Neuronal stem cell (in vitro differentiated cells): ENCODE results near the gene CACHD1.

ENCODE experiments used
- DNase-seq: peaks from one replicate; pipeline ENCODE4 v3.0.0-alpha.2; 2013; ENCODE audit warnings: low spot score
- H2AFZ ChIP-seq: one replicate; pipeline ENCODE4 v1.6.1; 2013; ENCODE audit warnings: mild to moderate bottlenecking, low read length, inconsistent platforms
- H2AK5ac ChIP-seq: 2 replicates; pipeline ENCODE4 v1.6.1; 2013; ENCODE audit warnings: low read depth, mild to moderate bottlenecking, inconsistent platforms, low read length, moderate library complexity, mixed read lengths
- H2BK120ac ChIP-seq: 2 replicates; pipeline ENCODE4 v1.6.1; 2013; ENCODE audit warnings: low read depth, mild to moderate bottlenecking, inconsistent platforms, low read length, moderate library complexity, mixed read lengths
- H2BK12ac ChIP-seq: one replicate; pipeline ENCODE4 v1.6.1; 2013; ENCODE audit warnings: low read length, inconsistent platforms
- H2BK15ac ChIP-seq: 2 replicates; pipeline ENCODE4 v1.6.1; 2013; ENCODE audit warnings: mild to moderate bottlenecking, low read length, inconsistent platforms, mixed read lengths
- H2BK5ac ChIP-seq: one replicate; pipeline ENCODE4 v1.6.1; 2013; ENCODE audit warnings: inconsistent platforms, mild to moderate bottlenecking, low read length, moderate library complexity
- H3K14ac ChIP-seq: one replicate; pipeline ENCODE4 v1.6.1; 2013; ENCODE audit warnings: low read length, inconsistent platforms
- H3K18ac ChIP-seq: 2 replicates; pipeline ENCODE4 v1.6.1; 2013; ENCODE audit warnings: low read length, inconsistent platforms
- H3K23ac ChIP-seq: 2 replicates; pipeline ENCODE4 v1.6.1; 2013; ENCODE audit warnings: low read depth, mild to moderate bottlenecking, mixed read lengths, low read length, inconsistent platforms; ENCODE audit not compliant: poor library complexity
- H3K27ac ChIP-seq: replicated peaks from 3 replicates; pipeline ENCODE4 v1.5.1; 2013; ENCODE audit warnings: low read length, inconsistent platforms
- H3K27me3 ChIP-seq, 3 experiments: 2 replicates each; pipeline ENCODE4 v1.6.1; 2013; ENCODE audit warnings: low read length in 3 of 3, mild to moderate bottlenecking in 2 of 3, inconsistent platforms in 1 of 3, low read depth in 1 of 3, mixed read lengths in 1 of 3, moderate library complexity in 1 of 3; ENCODE audit not compliant: control insufficient read depth in 3 of 3, insufficient read depth in 3 of 3
- H3K36me3 ChIP-seq, 2 donors: replicated peaks in 1 of 2; 2 replicates each; pipeline ENCODE4 v1.6.1; 2013; ENCODE audit warnings: low read length in 2 of 2; ENCODE audit not compliant: control insufficient read depth in 2 of 2, insufficient read depth in 2 of 2
- H3K4ac ChIP-seq: 2 replicates; pipeline ENCODE4 v1.6.1; 2013; ENCODE audit warnings: inconsistent platforms, mild to moderate bottlenecking, low read length, moderate library complexity
- H3K4me1 ChIP-seq, 2 donors: 1 replicate in 1 of 2; 2 replicates in 1 of 2; pipeline ENCODE4 v1.6.1; 2013; ENCODE audit warnings: low read length in 2 of 2, low read depth in 1 of 2; ENCODE audit not compliant: control insufficient read depth in 2 of 2, insufficient read depth in 1 of 2
- H3K4me2 ChIP-seq: one replicate; pipeline ENCODE4 v1.6.1; 2013; ENCODE audit warnings: mild to moderate bottlenecking, low read length, inconsistent platforms; ENCODE audit not compliant: insufficient read depth, poor library complexity, severe bottlenecking
- H3K4me3 ChIP-seq, 2 donors: 2 replicates each; pipeline ENCODE4 v1.5.1; 2013; ENCODE audit warnings: low read length in 2 of 2, mild to moderate bottlenecking in 2 of 2, inconsistent platforms in 1 of 2, moderate library complexity in 1 of 2
- H3K79me1 ChIP-seq: one replicate; pipeline ENCODE4 v1.6.1; 2013; ENCODE audit warnings: low read depth, mild to moderate bottlenecking, inconsistent platforms, low read length, moderate library complexity
- H3K9ac ChIP-seq: one replicate; pipeline ENCODE4 v1.6.1; 2013; ENCODE audit warnings: mild to moderate bottlenecking, low read depth, low read length, inconsistent platforms; ENCODE audit not compliant: poor library complexity
- H3K9me3 ChIP-seq, 2 donors: replicated peaks in 1 of 2; 2 replicates each; pipeline versions ENCODE3 to v1.6.1; 2013; ENCODE audit warnings: low read length in 2 of 2, mild to moderate bottlenecking in 2 of 2, inconsistent platforms in 1 of 2, low read depth in 1 of 2, mixed read lengths in 1 of 2, moderate library complexity in 1 of 2; ENCODE audit not compliant: control insufficient read depth in 2 of 2, insufficient read depth in 1 of 2
- H4K8ac ChIP-seq: one replicate; pipeline ENCODE4 v1.6.1; 2013; ENCODE audit warnings: low read depth, mild to moderate bottlenecking, inconsistent platforms, low read length, moderate library complexity
- H4K91ac ChIP-seq: one replicate; pipeline ENCODE4 v1.6.1; 2013; ENCODE audit warnings: low read length, low read depth, mild to moderate bottlenecking, inconsistent platforms; ENCODE audit not compliant: poor library complexity
- WGBS, 2 donors: extraction: QIAGEN DNeasy Blood & Tissue Kit; methylation state at CpG; one replicate each; pipeline ENCODE4 v1.1.7; 2013; ENCODE audit warnings: missing lambda C conversion rate in 2 of 2, mixed read lengths in 1 of 2; ENCODE audit not compliant: insufficient read length in 2 of 2, insufficient replicate concordance in 1 of 2; ENCODE audit errors: extremely low coverage in 2 of 2; 5-methylcytosine and 5-hydroxymethylcytosine counted together

The CACHD1 gene

GRCh38 chr1:64538389-64538788 lies 68.5 kb downstream of the CACHD1 start:
- no peak overlapping the region for H2BK15ac ChIP-seq

GRCh38 chr1:64539289-64539688 lies 69.4 kb downstream of the CACHD1 start:
- no peaks in the 10 kb centered on the region for H3K27me3 ChIP-seq
- H2AFZ ChIP-seq, result no peak overlapping the region
- H2BK5ac ChIP-seq, result no peak overlapping the region
- no peak overlapping the region for H3K14ac ChIP-seq
- H3K36me3 ChIP-seq, result no peaks in the 10 kb centered on the region
- no peak overlapping the region for H3K4me2 ChIP-seq
- DNase-seq, result no peak
- H3K18ac ChIP-seq, result no peak overlapping the region
- H2BK15ac ChIP-seq, result no peak overlapping the region
- no peaks in the 10 kb centered on the region for H3K79me1 ChIP-seq
- H2BK12ac ChIP-seq, result no peak overlapping the region
- peaks cover 8 to 56% of the 10 kb centered on the region in 2 donors for H3K4me1 ChIP-seq
- H2BK120ac ChIP-seq, result no peak overlapping the region
- peaks cover 3% of the 10 kb centered on the region in 2 donors for H3K9me3 ChIP-seq
- H4K91ac ChIP-seq, result no peak overlapping the region
- no peak overlapping the region for H2AK5ac ChIP-seq
- no peak overlapping the region for H3K4ac ChIP-seq
- H3K23ac ChIP-seq, result no peak overlapping the region
- H3K4me3 ChIP-seq, result no peak overlapping the region
- H4K8ac ChIP-seq, result no peak overlapping the region
- H3K9ac ChIP-seq, result no peak overlapping the region
- H3K27ac ChIP-seq, result no peak overlapping the region
- 100% methylated on average over 1 of the region's 3 CpGs; no CpG with 5 or more reads in 1 of the 2 donors for WGBS, 2 donors

More at GRCh38 chr1:64538389-64538788, 68.5 kb downstream of the CACHD1 start:
- no peak overlapping the region for H3K9ac ChIP-seq
- H3K4ac ChIP-seq, result no peak overlapping the region
- H2BK120ac ChIP-seq, result no peak overlapping the region
- H2AK5ac ChIP-seq, result no peak overlapping the region
- H3K79me1 ChIP-seq, result no peaks in the 10 kb centered on the region
- H4K91ac ChIP-seq, result no peak overlapping the region
- H3K4me3 ChIP-seq, result no peak overlapping the region
- no peak overlapping the region for H2AFZ ChIP-seq
- peaks cover 3 to 4% of the 10 kb centered on the region in 2 donors for H3K9me3 ChIP-seq
- no peak overlapping the region for H3K27ac ChIP-seq
- H3K4me2 ChIP-seq, result no peak overlapping the region
- H2BK5ac ChIP-seq, result no peak overlapping the region
- H3K27me3 ChIP-seq, result no peaks in the 10 kb centered on the region
- H4K8ac ChIP-seq, result no peak overlapping the region
- no peak overlapping the region for H2BK12ac ChIP-seq
- no CpG with 5 or more reads among the region's 3 CpGs for WGBS, 2 donors
- H3K36me3 ChIP-seq, result no peaks in the 10 kb centered on the region
- no peak overlapping the region for H3K23ac ChIP-seq
- DNase-seq, result no peak
- no peak overlapping the region for H3K18ac ChIP-seq
- no peak overlapping the region for H3K14ac ChIP-seq
- peaks cover 8 to 51% of the 10 kb centered on the region in 2 donors for H3K4me1 ChIP-seq

GRCh38 chr1:64539781-64540218 lies 69.9 kb downstream of the CACHD1 start:
- H3K4me1 ChIP-seq, result peaks cover 8 to 61% of the 10 kb centered on the region in 2 donors

GRCh38 chr1:64540265-64540791 lies 70.4 kb downstream of the CACHD1 start:
- DNase-seq, result no peak
- Histone ChIP-seq H3K4me1 (peaks cover 8 to 67% of the 10 kb centered on the region in 2 donors), H3K4me3 (no peak overlapping the region)

More at GRCh38 chr1:64539781-64540218, 69.9 kb downstream of the CACHD1 start:
- Histone ChIP-seq H2BK12ac (no peak overlapping the region), H2BK120ac (no peak overlapping the region), H3K23ac (no peak overlapping the region), H2AK5ac (no peak overlapping the region), H3K79me1 (no peaks in the 10 kb centered on the region), H3K27me3 (no peaks in the 10 kb centered on the region), H4K8ac (no peak overlapping the region), H3K18ac (no peak overlapping the region), H2AFZ (no peak overlapping the region), H4K91ac (no peak overlapping the region), H3K9me3 (no peaks in the 10 kb centered on the region), H3K9ac (no peak overlapping the region), H3K4me2 (no peak overlapping the region), H3K36me3 (no peaks in the 10 kb centered on the region), H3K27ac (no peak overlapping the region), H2BK15ac (no peak overlapping the region), H2BK5ac (no peak overlapping the region), H3K14ac (no peak overlapping the region), H3K4me3 (no peak overlapping the region), H3K4ac (no peak overlapping the region)
- no peak for DNase-seq
- WGBS, 2 donors, result no CpG with 5 or more reads among the region's 2 CpGs

More at GRCh38 chr1:64540265-64540791, 70.4 kb downstream of the CACHD1 start:
- Histone ChIP-seq H3K23ac (no peak overlapping the region), H2BK5ac (no peak overlapping the region), H2BK15ac (no peak overlapping the region), H3K27ac (no peak overlapping the region), H3K27me3 (no peaks in the 10 kb centered on the region), H3K4ac (no peak overlapping the region), H4K91ac (no peak overlapping the region), H3K18ac (no peak overlapping the region), H2BK12ac (no peak overlapping the region), H3K79me1 (no peaks in the 10 kb centered on the region), H4K8ac (no peak overlapping the region), H2AK5ac (no peak overlapping the region), H2AFZ (peak overlapping the region; percentile 17), H3K9me3 (no peaks in the 10 kb centered on the region), H3K36me3 (no peaks in the 10 kb centered on the region), H3K4me2 (no peak overlapping the region), H3K9ac (no peak overlapping the region), H3K14ac (no peak overlapping the region), H2BK120ac (no peak overlapping the region)
- WGBS, 2 donors, result no CpG with 5 or more reads among the region's 6 CpGs
